HG03045 (cell line): ENCODE measurements around the gene OR1C1.
"Not testable (repeated sequence)": the region's sequence is repeated elsewhere in the genome, so short reads cannot be mapped to it uniquely, and the experiment has no call there.

Source experiments
- ATAC-seq: cut with Tn5 transposase; IDR thresholded peaks from one replicate; pipeline ENCODE4 v1.9.1; 2021; ENCODE audit warnings: mild to moderate bottlenecking, moderate library complexity; ENCODE audit not compliant: unreplicated experiment

OR1C1 gene, protein sequence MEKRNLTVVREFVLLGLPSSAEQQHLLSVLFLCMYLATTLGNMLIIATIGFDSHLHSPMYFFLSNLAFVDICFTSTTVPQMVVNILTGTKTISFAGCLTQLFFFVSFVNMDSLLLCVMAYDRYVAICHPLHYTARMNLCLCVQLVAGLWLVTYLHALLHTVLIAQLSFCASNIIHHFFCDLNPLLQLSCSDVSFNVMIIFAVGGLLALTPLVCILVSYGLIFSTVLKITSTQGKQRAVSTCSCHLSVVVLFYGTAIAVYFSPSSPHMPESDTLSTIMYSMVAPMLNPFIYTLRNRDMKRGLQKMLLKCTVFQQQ

DNA sequence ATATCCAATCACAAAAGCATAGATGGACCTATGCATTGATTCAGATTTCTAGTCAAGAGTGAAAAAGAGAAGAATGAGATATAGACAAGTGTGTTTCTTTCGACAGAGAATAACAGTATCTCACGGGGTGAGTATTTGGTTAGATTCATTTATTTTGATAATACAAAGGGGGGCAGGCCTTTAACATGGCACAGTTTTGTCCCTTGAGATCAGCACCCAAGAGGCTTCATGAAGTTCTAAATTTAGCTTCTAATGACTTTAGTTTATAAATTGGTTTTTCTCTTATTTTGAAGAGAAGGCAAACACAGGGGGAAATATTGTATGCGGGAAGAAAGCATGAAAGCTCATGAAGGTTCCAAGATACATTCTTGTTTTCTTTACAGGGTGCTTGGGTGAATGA lies at the start of gene OR1C1:
TSS of gene OR1C1 (minus strand) at position 101 of the 400 bp plus-strand sequence. CDS start 2,150 bp downstream, outside the sequence.
- ATAC-seq = no peak

DNA sequence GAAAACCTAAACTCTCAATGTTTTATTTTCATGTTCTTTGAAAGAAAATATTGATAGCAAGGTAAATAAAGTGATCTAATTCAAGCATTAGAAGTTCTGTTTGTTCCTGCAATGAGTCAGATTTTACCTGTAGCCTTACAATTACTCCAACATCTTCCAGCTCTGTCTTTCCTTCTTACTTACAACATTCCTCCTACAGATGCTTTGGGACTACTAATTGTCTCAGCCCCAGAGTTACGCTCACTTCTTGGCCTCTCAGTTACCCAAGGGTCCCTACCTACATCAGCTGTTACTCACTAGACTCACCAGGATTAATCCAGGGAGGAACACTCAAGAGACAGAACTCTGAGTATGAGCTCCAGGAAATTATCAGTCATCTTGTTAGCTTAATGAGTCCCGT lies 37.2 kb upstream of the OR1C1 start:
- ATAC-seq = no peak

DNA sequence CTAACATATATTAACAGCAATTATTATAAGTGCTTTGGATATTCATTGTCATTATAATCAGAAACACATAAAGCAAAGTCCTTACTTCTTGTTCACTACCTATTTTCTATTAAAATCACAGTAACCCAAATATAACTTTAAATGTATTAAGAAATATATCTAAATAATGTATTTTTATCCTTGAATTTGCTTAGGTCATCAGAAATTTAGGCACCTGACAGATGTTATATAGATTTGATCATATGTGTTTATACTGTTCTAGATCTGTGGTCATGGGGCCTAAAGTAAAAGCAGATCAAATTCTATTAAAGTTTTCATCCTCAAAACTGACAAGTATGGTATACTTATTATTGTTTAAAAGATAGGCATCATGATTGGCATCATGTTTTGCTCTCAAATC lies 9.2 kb upstream of the OR1C1 start:
- ATAC-seq = no peak

DNA sequence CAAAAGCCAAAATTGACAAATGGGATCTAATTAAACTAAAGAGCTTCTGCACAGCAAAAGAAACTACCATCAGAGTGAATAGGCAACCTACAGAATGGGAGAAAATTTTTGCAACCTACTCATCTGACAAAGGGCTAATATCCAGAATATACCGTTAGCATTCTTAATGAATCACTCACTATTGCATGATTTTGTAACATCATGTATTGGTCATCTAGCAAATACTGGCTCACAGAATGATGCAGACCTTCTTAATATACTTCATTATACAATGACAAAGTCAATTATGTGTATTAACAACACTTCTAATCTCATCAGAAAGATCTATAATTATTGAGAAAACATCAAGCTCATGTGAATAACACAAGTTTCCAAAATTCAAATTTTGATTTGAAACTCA lies 6.0 kb downstream of the OR1C1 start:
- ATAC-seq = not testable (repeated sequence)

DNA sequence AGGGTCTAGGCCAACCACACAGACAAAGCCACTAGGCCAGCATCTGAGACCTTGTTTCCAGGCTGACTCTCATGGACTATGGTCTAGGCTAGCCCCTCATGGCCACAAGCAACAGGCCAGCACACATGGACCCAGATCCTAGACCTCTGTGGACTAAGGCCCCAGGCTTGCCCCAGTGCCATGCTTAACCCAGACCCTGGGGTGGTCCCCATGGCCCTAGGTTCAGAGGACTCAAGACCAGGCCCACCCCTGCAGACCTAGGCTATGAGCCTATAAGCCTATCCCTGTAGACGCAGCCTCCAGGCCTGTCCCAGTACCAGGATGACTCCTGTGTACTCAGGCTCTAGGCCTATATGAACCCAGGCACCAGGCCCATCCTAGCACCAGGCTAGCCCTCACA lies 10.5 kb downstream of the OR1C1 start:
- no peak for ATAC-seq

DNA sequence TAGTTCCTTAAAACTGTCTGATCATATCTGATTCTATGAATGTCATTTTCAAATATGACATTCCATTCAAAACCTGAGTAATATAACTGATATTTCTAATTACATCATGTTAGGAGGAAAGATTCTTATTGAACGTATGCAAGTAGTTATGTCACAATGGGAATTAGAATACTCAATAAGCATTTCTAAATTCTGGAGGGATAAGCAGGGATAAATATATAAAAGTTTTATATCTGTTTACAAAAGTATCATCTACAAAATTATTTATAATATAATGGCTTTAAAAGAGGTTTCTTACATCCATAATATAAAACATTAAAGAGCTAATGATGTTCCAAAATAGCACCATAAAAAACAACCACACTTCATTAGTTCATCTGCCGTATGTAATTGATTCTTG lies 12.3 kb downstream of the OR1C1 start, which contains the start of gene OR14A2:
TSS of gene OR14A2 (minus strand) at position 101 of the 400 bp plus-strand sequence.
- no peak for ATAC-seq

DNA sequence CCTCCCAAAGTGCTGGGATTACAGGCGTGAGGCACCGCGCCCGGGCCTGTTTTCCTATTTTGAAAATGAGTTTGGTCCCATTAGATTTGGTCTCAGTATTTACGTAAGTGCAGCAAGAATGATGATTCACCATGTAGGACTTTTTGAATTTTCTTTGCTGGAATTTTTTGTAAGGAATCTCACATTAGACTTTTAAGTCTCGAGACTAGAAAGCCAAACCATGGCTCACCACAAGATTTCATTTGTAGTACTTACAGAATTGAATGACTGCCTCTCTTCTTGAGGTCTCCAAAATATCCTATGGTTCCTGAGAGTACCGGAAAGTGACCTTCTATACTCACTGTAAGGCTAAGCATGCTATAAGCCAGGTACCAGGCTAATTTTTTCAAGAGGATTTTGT lies 12.7 kb downstream of the OR1C1 start:
- ATAC-seq = no peak

DNA sequence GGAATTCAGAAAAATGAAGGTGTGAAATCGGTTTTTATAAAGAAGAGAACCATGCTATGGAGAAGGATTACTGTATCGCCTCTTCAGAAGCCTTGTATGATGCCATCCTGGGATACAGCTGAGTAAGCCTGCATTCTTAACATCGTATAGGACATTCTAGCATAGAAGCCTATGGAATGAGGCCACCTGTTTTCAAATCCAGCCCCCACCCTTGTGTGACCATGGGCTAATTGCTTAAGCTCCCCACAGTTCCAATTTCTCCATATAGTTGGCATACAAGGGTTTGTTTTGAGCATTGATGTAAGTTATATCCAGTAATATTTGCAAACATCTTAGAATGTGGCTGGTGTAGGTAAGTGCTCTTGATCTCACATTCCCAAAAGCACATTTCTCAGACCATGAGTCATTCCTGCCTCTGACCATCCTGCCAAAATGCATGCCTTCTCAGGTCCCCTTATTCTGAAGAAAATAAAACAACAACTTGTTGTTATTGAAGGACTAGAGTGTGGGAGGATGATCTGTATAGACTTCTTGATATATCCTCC lies 13.9 kb downstream of the OR1C1 start:
- ATAC-seq = no peak

DNA sequence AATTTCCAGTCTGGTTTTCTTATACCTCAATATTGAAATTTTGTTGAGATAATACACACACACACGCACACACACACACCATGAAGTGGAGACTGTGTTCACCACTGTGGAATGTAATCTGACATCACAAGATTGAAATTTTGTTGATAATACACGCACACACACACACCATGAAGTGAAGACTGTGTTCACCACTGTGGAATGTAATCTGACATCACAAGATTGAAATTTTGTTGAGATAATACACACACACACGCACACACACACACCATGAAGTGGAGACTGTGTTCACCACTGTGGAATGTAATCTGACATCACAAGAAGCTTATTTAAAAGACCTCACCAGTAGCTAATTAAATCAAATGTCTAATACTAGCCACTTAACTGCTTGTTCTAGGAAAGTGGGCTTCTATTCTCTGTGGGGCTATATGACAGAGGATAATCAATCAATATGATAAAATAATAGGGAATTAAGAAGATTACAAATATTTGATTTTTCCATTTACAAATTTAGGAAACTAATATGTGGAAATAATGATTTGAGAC lies 18.1 kb downstream of the OR1C1 start:
- not testable (repeated sequence) for ATAC-seq

DNA sequence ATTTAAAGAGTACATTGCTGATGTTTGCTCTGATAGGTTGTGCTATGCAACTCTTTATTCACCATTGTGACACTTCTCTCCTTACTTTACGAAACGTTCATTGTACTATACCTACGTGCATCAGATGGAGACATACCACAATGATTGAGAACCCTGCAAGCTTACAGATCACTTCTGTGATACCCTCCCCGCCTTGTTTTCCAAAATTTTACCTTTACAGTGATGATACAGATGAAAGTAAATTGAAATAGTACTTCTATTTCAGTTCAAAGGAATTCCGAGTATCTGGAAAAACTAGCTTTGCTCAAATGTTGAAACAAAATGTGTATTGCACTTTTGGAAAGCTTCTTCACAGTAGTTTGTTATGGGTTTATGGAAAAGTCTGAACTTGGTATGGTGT lies 18.6 kb downstream of the OR1C1 start:
- no peak for ATAC-seq

DNA sequence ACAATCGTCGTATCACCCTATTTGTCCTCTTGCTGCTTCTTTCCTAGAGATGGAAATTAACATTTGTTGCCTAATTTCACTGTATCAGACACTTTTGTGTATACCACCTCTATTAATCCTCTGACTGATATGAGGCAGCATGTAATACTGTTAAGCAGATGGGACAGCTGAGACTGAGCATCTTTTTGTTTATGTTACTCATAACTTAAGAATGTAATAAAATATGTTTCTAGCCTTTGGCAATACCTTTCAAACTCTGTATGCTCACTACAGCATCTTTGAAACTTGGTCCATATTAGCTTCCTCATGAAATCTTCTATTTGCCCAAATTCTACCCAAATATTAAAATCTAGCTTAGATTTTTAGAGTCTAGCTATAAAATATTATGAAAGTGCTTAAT lies 19.6 kb downstream of the OR1C1 start:
- no peak for ATAC-seq

DNA sequence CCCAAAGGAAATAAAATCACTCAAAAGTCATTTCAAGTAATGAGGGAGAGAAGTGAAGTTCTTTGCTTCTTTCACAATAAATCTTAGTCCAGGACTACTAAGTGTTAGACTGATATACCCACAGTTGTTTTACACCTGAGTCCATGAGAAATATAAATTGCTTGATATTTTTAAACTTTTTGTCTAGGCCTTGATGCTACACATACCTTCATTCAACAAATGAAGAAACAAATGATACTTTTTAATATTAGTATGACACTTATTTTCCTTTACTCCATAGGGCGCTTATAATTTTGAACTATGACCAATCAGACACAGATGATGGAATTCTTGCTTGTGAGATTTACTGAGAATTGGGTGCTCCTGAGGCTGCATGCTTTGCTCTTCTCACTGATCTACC lies 22.0 kb downstream of the OR1C1 start, which contains the start of gene OR14K1:
TSS of gene OR14K1 (plus strand) at position 301 of the 400 bp plus-strand sequence. CDS start at position 301, 0 bp downstream.
- no peak for ATAC-seq

DNA sequence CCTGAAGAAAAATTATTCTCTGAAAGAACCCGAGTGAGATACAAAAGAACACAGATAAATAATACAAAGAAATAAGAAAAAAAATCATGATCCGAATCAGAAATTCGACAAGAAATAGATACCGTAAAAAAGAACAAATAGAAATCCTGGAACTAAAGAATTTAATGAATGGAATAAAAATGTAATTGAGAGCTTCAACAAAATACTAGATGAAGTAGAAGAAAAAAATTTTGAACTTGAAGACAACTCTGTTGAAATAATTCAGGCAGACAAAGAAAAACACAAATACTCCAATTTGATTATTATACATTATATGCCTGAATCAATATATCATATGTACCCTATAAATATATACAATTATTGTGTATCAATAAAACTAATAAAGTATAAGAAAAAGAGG lies 39.1 kb downstream of the OR1C1 start:
- no peak for ATAC-seq

DNA sequence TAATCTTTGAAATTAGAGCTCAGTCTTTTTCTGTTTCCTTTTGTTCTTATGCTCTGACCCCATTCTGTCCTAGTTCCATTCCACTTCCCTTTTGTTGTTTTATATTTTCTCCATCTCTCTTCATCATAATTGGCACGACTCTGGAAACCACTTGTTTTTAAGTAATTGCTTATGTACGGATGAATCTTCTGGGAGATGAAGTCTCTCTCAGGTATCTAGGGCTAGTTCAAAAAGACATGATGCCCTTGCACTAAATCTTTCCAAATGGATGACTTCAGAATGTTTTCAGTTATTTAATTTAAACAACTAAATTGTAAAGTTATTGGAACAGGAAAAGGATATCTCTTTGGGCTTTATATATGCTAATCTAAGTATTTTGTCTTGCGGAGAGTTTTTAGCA lies 43.8 kb downstream of the OR1C1 start, which contains the start of gene OR6F1:
TSS of gene OR6F1 (minus strand) at position 101 of the 400 bp plus-strand sequence. CDS start 3,891 bp downstream, outside the sequence.
- no peak for ATAC-seq

DNA sequence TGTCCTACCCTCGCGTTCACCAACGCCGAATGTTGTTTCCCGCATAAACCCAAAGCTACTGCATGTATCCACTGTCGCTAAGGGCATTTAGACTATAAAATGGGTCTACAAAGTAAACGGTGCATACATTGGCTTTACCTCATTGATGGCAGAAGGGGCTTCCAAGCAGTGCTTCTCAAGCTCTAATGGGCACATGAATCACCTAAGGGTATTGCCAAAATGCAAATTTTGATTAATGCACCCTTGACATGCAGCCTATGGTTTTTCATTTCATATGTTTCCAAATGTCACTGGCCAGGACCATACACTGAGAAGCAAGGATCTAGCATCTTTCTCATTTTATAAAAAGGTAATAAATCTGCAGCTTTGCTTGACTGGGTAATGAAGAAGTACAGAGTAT lies 46.6 kb downstream of the OR1C1 start:
- ATAC-seq = no peak

DNA sequence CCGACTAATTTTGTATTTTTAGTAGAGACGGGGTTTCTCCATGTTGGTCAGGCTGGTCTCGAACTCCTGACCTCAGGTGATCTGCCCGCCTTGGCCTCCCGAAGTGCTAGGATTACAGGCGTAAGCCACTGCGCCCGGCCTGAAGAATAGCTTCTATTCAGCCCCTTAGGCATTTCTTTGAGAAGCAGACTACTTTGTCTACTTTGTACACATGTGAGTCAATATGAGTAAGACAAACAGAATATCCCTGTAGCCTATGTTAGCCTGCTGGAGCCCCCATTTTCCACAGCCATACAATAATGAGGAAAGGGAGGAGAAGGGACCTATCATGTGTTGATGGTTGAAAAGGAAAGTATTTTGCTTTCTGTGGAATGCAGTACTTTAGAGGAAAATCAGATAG lies 49.7 kb downstream of the OR1C1 start:
- ATAC-seq = not testable (repeated sequence)
